ENCODE measurements around the gene CCDC148. TPM values are rescaled to one million over a fixed set of nuclear protein-coding genes. Genes with fewer than 3 reads are reported as not detected.

CCDC148 gene
- total and polyA plus RNA-seq, 4 donors = 0.02 to 0.42 (median 0.31) TPM

- H3K4me3 ChIP-seq (ENCODE audit: low read depth in 1 of 3, low read length in 3 of 3) = no peak overlapping the region
- no peaks in the 10 kb centered on the region for H3K4me1 ChIP-seq (ENCODE audit: control insufficient read depth in 4 of 4, insufficient read depth in 4 of 4, low read length in 3 of 4)
- 90% methylated on average over 4 of the region's 4 CpGs for WGBS
- no peaks in the 10 kb centered on the region for H3K36me3 ChIP-seq (ENCODE audit: control insufficient read depth in 4 of 4, insufficient read depth in 3 of 4, low read depth in 1 of 4, low read length in 3 of 4)
- H3K9me3 ChIP-seq (ENCODE audit: control insufficient read depth in 4 of 4, low read length in 3 of 4) = no peaks in the 10 kb centered on the region
- no peaks in the 10 kb centered on the region for H3K27me3 ChIP-seq (ENCODE audit: control insufficient read depth in 4 of 4, insufficient read depth in 4 of 4, low read length in 3 of 4)
- no peak overlapping the region for H3K27ac ChIP-seq (ENCODE audit: low read depth in 1 of 2, low read length in 2 of 2)
- no peak for TF ChIP-seq FOXA2 (IDR thresholded peaks at IDR 0.05)
- no peak for TF ChIP-seq GABPA (IDR thresholded peaks at IDR 0.05 in 1 of 2, conservative IDR thresholded peaks at IDR 0.05 in 1 of 2)
- no peak for TF ChIP-seq MAX (IDR thresholded peaks at IDR 0.05)
- no peak for TF ChIP-seq JUND (IDR thresholded peaks at IDR 0.05)
- no peak for TF ChIP-seq YY1 (IDR thresholded peaks at IDR 0.05)
- no peak for TF ChIP-seq EGR1 (IDR thresholded peaks at IDR 0.05; ENCODE audit: low read depth in 2 of 2)
- TF ChIP-seq ZBTB33 (IDR thresholded peaks at IDR 0.05) = no peak
- no peak for TF ChIP-seq HNF4A (conservative IDR thresholded peaks at IDR 0.05)
- TF ChIP-seq RXRA (IDR thresholded peaks at IDR 0.05) = no peak
- no peak for TF ChIP-seq CTCF (IDR thresholded peaks at IDR 0.05; ENCODE audit: low read depth, low read length, missing input control)
- TF ChIP-seq FOXA1 (IDR thresholded peaks at IDR 0.05) = no peak
- TF ChIP-seq HNF4G (IDR thresholded peaks at IDR 0.05) = no peak
- TF ChIP-seq REST (IDR thresholded peaks at IDR 0.05) = no peak
- no peak for TF ChIP-seq ATF3 (IDR thresholded peaks at IDR 0.05)
- no peak for TF ChIP-seq TAF1 (conservative IDR thresholded peaks at IDR 0.05)
- TF ChIP-seq RAD21 (IDR thresholded peaks at IDR 0.05) = no peak
- no peak for TF ChIP-seq SP1 (IDR thresholded peaks at IDR 0.05)
- TF ChIP-seq NR2F2 (IDR thresholded peaks at IDR 0.05) = no peak
- no peak for DNase-seq (ENCODE audit: low spot score)
- H3K9ac ChIP-seq (ENCODE audit: low read depth in 1 of 2, low read length in 2 of 2) = no peak overlapping the region
Measured at GRCh38 chr2:158243392-158243791, 213.2 kb downstream of the CCDC148 start.
